HG02973 (cell line): ENCODE measurements around the gene MSI2.

Experiments used
- ATAC-seq: cut with Tn5 transposase; IDR thresholded peaks from one replicate; pipeline ENCODE4 v1.9.1; 2021; ENCODE audit warnings: moderate library complexity; ENCODE audit not compliant: unreplicated experiment

Gene MSI2

GRCh38 chr17:57544834-57545463 is 288.6 kb downstream of the MSI2 start:
- ATAC-seq = no peak

GRCh38 chr17:57545731-57546342 is 289.5 kb downstream of the MSI2 start:
- no peak for ATAC-seq

- ATAC-seq = no peak
Measured at GRCh38 chr17:57548421-57549410, 292.4 kb downstream of the MSI2 start.

GRCh38 chr17:57549468-57549867 is 293.1 kb downstream of the MSI2 start:
- ATAC-seq = no peak

GRCh38 chr17:57550016-57550415 is 293.7 kb downstream of the MSI2 start:
- no peak for ATAC-seq

- no peak for ATAC-seq
Measured at GRCh38 chr17:57550668-57551315, 294.5 kb downstream of the MSI2 start.

- peak; percentile 34 for ATAC-seq
Measured at GRCh38 chr17:57551321-57552079, 295.2 kb downstream of the MSI2 start.

- peak; percentile 61 for ATAC-seq
Measured at GRCh38 chr17:57552114-57552624, 295.8 kb downstream of the MSI2 start.

GRCh38 chr17:57553526-57553925 is 297.2 kb downstream of the MSI2 start:
- no peak for ATAC-seq

GRCh38 chr17:57553991-57554825 is 297.9 kb downstream of the MSI2 start:
- ATAC-seq = no peak

GRCh38 chr17:57554826-57555635 is 298.7 kb downstream of the MSI2 start:
- no peak for ATAC-seq

GRCh38 chr17:57555636-57556175 is 299.4 kb downstream of the MSI2 start:
- ATAC-seq = no peak

- no peak for ATAC-seq
Measured at GRCh38 chr17:57556320-57556719, 300.0 kb downstream of the MSI2 start.

- no peak for ATAC-seq
Measured at GRCh38 chr17:57556977-57557376, 300.7 kb downstream of the MSI2 start.

- no peak for ATAC-seq
Measured at GRCh38 chr17:57557416-57557815, 301.1 kb downstream of the MSI2 start.

- no peak for ATAC-seq
Measured at GRCh38 chr17:57557834-57558681, 301.7 kb downstream of the MSI2 start.

- ATAC-seq = no peak
Measured at GRCh38 chr17:57559226-57559625, 302.9 kb downstream of the MSI2 start.
